Limb (tissue), 2 donors: ENCODE measurements around the gene PRKCE.

Experiments used
- DNase-seq, 2 donors: peaks; one replicate each; pipeline ENCODE4 v3.0.0-alpha.2; 2016; ENCODE audit errors: extremely low spot score in 2 of 2

PRKCE gene

DNA sequence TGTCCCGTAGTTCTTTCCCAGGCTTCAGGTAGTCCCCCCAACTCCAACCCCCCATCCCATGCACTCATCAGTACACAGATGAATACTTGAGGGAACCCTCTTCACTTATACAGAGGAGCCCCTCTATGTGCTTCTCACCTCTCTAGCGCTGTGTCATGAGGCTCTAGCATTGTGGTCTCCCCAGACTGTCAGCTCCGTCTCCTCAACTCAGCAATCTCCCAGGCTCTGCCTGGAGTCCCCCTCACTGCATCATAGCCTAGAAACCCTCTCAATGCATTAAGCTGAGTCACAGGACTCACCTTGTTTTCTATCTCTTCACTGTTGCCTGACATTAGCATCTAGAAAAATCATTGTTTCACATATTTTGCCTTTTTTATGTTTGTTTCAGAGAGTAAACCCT is 20.2 kb upstream of the PRKCE start:
- DNase-seq: no peak

- DNase-seq: no peak
These were observed 19.5 kb upstream of the PRKCE start for GRCh38 chr2:45631955-45632354.

- no peak for DNase-seq
These were observed 17.3 kb upstream of the PRKCE start for GRCh38 chr2:45634223-45634622.

- DNase-seq: no peak
These were observed 15.5 kb upstream of the PRKCE start for GRCh38 chr2:45636008-45636407.

GRCh38 chr2:45637440-45637839 is 14.0 kb upstream of the PRKCE start:
- no peak for DNase-seq

DNA sequence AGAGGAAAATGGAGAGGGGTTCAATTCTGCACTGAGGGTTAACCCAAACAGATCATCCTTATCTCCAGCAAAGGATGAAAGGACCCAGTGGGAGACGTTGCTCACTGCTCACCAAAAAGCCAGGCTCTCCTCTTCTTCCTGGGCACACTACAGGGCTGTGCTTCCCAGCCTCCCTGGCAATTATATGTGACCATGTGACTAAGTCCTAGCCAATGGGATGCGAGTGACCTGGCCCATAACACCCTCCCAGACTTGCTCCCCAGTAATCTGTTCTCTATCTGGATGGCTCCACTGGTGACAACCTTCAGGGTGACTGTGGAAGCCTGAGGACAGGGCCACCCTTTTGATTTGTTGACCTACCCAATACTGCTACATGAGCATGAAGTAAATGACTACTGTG is 10.9 kb upstream of the PRKCE start:
- DNase-seq: no peak

DNA sequence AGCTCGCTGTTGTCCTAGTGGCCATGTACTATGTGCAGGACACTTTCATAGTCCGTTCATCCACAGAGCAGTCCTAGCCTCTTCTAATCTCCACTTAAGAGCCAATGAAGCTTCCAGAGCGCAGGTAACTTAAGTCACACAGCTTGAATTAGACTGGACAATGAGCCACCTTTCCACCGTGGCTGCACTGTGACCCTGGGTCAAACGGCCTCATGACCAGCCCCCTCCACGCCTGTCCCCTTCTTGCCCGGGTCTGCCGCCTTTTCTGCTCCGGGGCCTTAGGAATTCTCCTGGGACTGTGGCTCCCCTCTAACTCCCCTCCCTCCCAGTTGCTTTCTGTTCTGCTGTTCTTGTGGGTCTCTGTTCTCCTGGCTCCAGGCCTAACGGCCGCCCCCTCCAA is 8.4 kb upstream of the PRKCE start:
- DNase-seq: no peak

- DNase-seq: peak; percentile 60 to 89
These were observed 7.6 kb upstream of the PRKCE start for GRCh38 chr2:45643543-45644542.

DNA sequence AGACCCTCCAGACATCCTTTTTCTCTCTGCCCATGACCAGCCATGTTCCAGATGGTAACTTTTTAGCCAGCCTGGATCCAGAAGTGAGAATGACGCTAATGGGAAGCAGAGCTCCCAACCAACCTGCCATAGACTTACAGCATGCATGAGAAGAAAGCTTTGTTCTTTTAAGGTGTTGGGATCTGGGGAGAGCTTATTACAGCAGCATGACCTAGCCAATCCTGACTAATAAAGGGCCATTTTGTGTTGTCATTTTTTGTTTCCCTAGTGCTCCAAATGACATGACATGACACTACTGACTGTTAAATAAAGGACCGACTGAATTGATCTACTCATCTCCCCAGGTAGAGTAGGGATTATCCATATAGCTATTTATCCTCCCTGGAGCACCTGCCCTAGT is 5.2 kb upstream of the PRKCE start:
- DNase-seq: no peak

DNA sequence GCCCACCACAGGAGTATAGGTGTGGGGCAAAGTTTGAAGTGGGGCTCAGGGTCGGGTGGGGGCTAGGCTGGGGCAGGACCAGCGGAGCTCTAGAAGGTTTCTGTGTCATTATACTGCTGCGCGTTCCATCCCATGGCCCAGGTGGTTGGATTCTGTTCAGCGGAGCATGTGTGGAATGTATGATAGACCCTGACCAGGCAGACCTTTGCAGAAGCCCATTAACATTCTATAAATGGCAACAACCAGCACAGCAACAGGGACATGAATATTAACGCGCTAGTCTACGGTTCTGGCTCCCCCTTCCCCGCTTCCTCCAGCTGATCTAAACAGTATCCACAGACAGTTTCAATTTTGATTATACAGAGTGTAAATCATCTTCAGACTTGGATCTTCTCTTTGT is 4.1 kb upstream of the PRKCE start:
- DNase-seq: no peak

DNA sequence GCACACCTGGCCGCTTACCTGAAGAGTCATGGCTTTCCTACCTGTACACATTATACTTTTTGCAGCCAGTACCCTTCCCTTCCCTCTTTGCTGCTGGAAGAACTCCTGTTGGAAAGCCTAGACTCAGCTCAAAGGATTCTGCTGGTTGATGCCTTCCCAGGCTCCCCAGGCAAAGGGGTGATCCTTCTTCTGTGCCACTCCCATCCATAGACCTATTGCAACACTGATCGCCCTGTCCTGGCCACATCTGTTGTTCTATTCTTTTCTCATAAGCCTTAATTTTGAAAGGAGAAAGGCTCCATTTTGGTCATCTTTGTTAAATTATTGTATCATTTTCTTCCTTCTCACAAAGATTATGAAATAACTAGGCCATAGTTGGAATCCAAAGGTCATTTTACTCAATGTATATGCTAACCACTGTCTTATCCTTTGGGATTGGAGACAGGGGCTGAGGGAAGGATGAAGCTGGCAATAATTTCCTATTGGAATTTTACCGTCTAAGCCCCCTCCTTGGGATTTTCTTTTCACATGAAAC is 3.4 kb upstream of the PRKCE start:
- DNase-seq: no peak

GRCh38 chr2:45648636-45649035 is 2.8 kb upstream of the PRKCE start:
- no peak for DNase-seq

DNA sequence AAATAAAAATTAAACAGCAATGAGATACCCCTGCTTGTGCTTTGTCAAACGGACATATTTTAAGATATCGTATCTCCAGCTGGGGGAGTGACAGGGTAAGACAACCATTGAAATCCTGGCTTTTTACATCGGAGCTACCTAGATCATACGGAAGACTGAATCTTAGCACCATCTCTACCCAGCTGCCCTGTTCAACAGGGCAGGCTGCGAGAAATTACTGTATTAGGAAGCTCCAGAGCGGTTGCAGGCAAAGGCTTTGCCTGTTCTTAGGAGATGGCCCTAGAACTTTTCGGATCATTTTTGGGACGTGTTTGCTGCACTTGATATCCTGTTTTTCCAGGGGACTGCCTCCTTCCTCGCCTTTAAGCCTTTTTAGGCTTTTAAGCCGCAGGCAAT is 2.0 kb upstream of the PRKCE start:
- DNase-seq: peak; percentile 36 to 38

GRCh38 chr2:45649858-45650811 is 1.3 kb upstream of the PRKCE start:
- DNase-seq: peak; percentile 38 to 81

DNA sequence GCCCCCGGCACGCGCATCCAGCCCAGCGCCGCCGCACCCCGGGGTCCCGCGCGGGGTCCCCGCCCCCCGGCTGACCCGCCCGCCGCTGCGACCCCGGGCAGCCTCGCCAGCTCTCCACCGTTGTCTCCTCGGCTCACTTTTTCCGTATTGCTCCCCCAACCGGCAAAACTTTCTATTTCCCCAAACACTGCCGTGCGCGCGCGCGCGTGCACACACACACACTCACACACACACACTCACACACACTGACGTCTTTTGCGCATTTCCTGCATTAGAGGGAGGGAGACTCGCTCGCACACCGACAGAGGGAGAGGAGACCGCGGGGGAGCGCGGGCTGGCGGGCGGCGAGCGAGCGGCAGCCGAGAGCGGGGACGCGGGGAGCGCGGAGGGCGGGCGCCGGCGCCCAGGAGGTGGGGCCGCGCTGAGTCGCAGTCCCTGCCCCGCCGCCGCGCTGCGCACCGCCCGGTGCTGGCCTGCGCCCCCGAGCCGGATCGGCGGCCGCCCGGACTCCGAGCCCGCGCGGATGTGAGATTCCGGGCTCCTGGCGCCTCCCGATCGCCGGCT is 542 bp upstream of the PRKCE start:
- DNase-seq: peak; percentile 91 to 96

DNA sequence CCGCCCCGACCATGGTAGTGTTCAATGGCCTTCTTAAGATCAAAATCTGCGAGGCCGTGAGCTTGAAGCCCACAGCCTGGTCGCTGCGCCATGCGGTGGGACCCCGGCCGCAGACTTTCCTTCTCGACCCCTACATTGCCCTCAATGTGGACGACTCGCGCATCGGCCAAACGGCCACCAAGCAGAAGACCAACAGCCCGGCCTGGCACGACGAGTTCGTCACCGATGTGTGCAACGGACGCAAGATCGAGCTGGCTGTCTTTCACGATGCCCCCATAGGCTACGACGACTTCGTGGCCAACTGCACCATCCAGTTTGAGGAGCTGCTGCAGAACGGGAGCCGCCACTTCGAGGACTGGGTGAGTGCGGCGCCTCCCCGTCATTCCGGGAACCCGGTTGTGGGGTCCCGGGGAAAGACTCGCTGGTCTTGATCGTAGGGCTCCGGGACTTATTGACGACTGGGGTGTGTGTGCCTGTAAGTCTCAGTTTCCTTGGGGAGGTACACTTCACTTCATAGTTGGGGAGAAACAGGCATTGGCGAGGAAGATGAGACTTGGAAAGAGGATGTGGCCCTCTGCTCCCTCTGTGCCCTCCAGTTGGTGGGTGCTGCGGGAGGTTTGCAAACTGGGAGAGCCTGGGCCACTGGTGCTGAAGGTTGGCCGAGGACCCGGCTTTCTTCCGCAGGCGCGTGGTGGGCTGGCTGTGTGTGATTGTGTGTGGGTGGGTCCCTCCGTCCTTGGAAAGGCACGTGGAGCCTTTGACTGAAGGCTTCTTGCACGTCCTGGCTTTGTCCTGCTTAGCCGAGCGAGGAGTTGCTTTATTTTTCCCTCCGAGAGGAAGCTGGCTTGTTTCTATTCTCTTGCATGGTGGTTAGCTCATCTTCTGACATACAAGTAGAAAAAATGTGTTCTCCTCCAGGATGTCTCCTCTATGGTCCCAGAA is 886 bp downstream of the PRKCE start:
- peak in 1 of 2 donors; percentile 70 for DNase-seq

- no peak for DNase-seq
These were observed 1.8 kb downstream of the PRKCE start for GRCh38 chr2:45653122-45653913.

DNA sequence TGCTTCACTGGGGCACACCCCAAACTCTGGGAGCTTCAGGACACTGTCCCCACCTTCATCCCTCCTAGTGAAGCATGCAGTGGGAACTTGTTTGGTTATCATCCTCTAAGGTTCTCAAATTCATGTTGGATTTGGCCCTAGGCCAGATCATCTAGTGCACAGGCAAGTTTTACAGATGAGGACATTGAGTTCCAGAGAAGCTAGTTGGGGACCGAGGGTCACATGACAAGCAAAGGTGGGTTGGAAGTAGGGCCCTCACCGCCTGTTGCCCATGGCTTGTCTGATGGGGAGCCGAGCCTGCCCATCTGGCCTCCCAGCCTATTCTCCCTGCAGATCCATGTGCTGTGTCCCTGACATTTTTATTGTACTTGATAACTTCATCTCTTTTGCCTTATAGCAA is 2.8 kb downstream of the PRKCE start:
- no peak for DNase-seq

DNA sequence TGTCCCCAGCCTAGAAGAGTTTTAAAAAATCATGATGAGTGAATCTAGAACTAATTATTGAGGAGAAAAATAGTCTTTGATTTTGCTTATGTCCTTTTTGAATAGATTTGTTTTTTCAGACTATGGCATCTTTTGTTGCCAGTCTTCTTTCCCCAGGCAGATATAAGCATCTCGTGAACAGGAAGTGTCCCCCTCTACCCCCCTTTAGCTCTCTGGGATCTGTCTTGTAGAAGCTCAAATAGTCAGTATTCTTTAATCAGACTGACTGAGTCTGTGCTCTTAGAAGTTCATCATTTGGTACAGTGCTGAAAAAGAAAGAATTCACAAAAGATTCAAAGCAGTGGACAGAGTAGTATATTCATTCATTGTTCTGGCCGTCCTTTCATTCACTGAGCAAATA is 10.4 kb downstream of the PRKCE start:
- no peak for DNase-seq
